Nephron (organoid): ENCODE measurements around the gene TM9SF1.

Experiments used
- H3K27ac Mint-ChIP-seq, 3 experiments: 2 replicates each; pipeline ENCODE4 v1.8.0; 2020; ENCODE audit warnings: mixed read lengths in 3 of 3, mild to moderate bottlenecking in 2 of 3, moderate library complexity in 1 of 3
- H3K27me3 Mint-ChIP-seq: 2 replicates; pipeline ENCODE4 v1.8.0; 2021; ENCODE audit warnings: low read depth, mild to moderate bottlenecking, moderate library complexity, mixed read lengths
- H3K36me3 Mint-ChIP-seq: 2 replicates; pipeline ENCODE4 v1.8.0; 2020; ENCODE audit warnings: low read depth, mixed read lengths
- H3K4me1 Mint-ChIP-seq: 2 replicates; pipeline ENCODE4 v1.8.0; 2020; ENCODE audit warnings: mixed read lengths
- H3K4me3 Mint-ChIP-seq, 3 experiments: 2 replicates each; pipeline ENCODE4 v1.8.0; 2020; ENCODE audit warnings: mild to moderate bottlenecking in 3 of 3, mixed read lengths in 3 of 3, moderate library complexity in 2 of 3
- H3K9me3 Mint-ChIP-seq: 2 replicates; pipeline ENCODE4 v1.8.0; 2020; ENCODE audit warnings: mixed read lengths
- CTCF ChIP-seq, 3 experiments: fragments of 200-600 bp; sonication (generic); IDR thresholded peaks; one replicate each; pipeline ENCODE4 v1.5.0; 2021; ENCODE audit warnings: antibody characterized with exemption in 3 of 3; ENCODE audit not compliant: unreplicated experiment in 3 of 3

TM9SF1 gene

GRCh38 chr14:24149302-24149969 is 45.8 kb downstream of the TM9SF1 start:
- no peak for TF ChIP-seq CTCF (IDR thresholded peaks at IDR 0.05; ENCODE audit: unreplicated experiment in 3 of 3)
- Mint-ChIP-seq H3K4me1 (peaks cover 18% of the 10 kb centered on the region), H3K27me3 (no peaks in the 10 kb centered on the region), H3K9me3 (no peaks in the 10 kb centered on the region), H3K4me3 (peak overlapping the region; percentile 96 to 98 (median 97)), H3K36me3 (peaks cover 26% of the 10 kb centered on the region), H3K27ac (no peak overlapping the region)

DNA sequence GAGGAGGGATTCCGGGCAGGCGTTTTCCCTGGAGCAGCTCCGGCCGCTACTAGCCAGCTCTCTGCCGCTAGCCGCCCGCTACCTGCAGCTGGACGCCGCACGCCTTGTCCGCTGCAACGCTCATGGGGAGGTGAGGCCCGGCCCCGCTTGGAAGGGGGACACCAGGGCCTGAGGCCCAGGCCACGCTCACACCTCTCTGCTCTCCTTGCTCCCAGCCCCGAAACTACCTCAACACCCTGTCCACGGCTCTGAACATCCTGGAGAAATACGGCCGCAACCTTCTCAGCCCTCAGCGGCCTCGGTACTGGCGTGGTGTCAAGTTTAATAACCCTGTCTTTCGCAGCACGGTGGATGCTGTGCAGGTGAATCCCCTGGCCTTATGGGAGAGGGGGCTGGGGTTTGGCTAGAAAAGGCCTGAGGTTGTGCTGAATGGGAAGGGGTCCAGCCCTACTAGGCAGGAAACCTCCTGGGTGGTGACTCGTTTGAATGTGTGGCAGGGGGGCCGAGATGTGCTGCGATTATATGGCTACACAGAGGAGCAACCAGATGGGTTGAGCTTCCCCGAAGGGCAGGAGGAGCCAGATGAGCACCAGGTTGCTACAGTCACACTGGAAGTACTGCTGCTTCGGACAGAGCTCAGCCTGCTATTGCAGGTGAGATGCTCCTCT is 47.3 kb downstream of the TM9SF1 start:
- H3K27ac Mint-ChIP-seq = peak overlapping the region in 1 of 3 experiments; percentile 24
- no peaks in the 10 kb centered on the region for H3K27me3 Mint-ChIP-seq
- H3K4me3 Mint-ChIP-seq = peak overlapping the region; percentile 96 to 98 (median 97)
- TF ChIP-seq CTCF (IDR thresholded peaks at IDR 0.05; ENCODE audit: unreplicated experiment in 3 of 3) = no peak
- peaks cover 24% of the 10 kb centered on the region for H3K36me3 Mint-ChIP-seq
- H3K9me3 Mint-ChIP-seq = no peaks in the 10 kb centered on the region
- H3K4me1 Mint-ChIP-seq = peaks cover 18% of the 10 kb centered on the region

DNA sequence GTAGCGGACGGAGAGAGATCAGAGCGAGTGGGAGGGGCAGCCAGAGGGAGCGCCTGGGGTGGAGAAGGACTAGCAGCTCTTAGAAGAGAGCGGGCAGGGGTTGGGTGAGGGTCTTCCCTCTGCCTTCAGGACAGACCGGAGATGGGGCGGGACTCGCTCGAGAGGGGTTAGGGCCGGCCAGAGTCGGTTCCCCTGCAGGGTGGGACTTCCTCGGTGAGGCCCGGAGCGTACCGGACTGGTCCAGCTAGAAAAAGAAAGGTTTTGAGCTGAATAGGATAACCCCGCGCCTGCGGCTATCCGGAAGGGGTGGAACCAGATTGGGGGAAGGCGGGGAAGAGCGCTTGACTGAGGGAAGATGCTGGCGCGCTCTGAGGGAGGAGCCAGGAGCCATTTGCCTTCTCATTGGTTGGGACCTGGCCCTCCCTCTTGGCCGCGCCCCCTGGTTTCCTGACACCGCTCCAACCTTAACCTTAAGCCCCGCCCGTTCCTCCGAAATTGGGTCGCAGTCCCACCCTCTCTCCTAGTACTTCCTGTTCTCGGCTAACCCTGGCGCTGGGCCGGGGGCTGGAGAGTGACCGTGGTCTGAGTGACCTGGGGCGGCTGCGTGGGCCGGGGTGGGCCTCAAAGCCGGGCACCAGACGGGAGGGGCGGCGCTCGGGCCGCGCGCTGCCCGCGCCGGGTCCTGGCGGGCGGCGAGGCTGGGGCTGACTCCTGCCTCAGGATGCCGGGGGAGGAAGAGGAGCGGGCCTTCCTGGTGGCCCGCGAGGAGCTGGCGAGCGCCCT is 48.1 kb downstream of the TM9SF1 start, which contains the start of gene RNF31:
TSS of gene RNF31 (plus strand) at position 521 of the 783 bp plus-strand sequence. CDS start at position 722, 201 bp downstream.
- H3K4me1 Mint-ChIP-seq = peaks cover 18% of the 10 kb centered on the region
- no peaks in the 10 kb centered on the region for H3K9me3 Mint-ChIP-seq
- peaks cover 24% of the 10 kb centered on the region for H3K36me3 Mint-ChIP-seq

DNA sequence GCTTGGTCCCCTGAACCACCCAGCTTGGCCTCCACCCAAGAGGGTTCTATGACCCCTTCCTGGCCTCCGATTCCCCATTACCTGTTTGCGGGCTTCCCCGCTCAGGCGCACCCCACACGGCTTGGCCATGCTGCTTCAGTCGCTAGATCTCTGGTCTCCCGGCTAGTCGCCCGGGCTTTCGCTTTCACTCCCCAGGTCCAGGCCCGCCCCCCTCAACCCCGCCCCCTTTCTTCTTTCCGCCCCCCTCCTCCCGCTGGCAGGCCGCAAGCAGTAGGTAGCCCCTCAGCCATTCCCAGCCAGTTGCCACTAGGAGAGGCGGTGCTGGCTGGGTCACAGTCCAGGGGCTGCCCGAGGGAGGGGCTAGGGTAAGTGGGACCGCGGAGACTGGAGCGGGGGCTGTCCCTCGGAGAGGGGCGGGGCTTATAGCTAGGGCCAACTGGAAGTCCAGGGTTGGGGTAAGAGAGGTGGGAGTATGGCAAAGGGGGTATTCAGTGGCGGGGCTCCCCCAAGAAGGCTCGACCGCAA is 48.7 kb downstream of the TM9SF1 start, which contains the start of gene PSME2:
TSS of gene PSME2 (minus strand) at position 158 of the 525 bp plus-strand sequence. CDS start at position 129, 29 bp downstream.
- Mint-ChIP-seq H3K36me3 (peaks cover 19% of the 10 kb centered on the region), H3K4me1 (peaks cover 18% of the 10 kb centered on the region), H3K27ac (peak within 1 kb of the TSS; percentile 89 to 97 (median 94)), H3K4me3 (peak within 1 kb of the TSS; percentile 96 to 98 (median 97)), H3K27me3 (no peaks in the 10 kb centered on the region), H3K9me3 (no peaks in the 10 kb centered on the region)
- no peak for TF ChIP-seq CTCF (IDR thresholded peaks at IDR 0.05; ENCODE audit: unreplicated experiment in 3 of 3)

More for the DNA sequence above, 48.1 kb downstream of the TM9SF1 start, which contains the start of gene RNF31:
- H3K27me3 Mint-ChIP-seq = no peaks in the 10 kb centered on the region
- peak within 1 kb of the TSS; percentile 96 to 98 (median 97) for H3K4me3 Mint-ChIP-seq
- TF ChIP-seq CTCF (IDR thresholded peaks at IDR 0.05; ENCODE audit: unreplicated experiment in 3 of 3) = no peak
- H3K27ac Mint-ChIP-seq = peak within 1 kb of the TSS; percentile 89 to 97 (median 94)

- H3K27me3 Mint-ChIP-seq = no peaks in the 10 kb centered on the region
- peak overlapping the region; percentile 96 to 98 (median 97) for H3K4me3 Mint-ChIP-seq
- peaks cover 16% of the 10 kb centered on the region for H3K36me3 Mint-ChIP-seq
- H3K4me1 Mint-ChIP-seq = peaks cover 18% of the 10 kb centered on the region
- TF ChIP-seq CTCF (IDR thresholded peaks at IDR 0.05; ENCODE audit: unreplicated experiment in 3 of 3) = no peak
- H3K27ac Mint-ChIP-seq = peak overlapping the region; percentile 89 to 97 (median 94)
- no peaks in the 10 kb centered on the region for H3K9me3 Mint-ChIP-seq
These were observed 49.4 kb downstream of the TM9SF1 start for GRCh38 chr14:24145690-24146452.
